Osteoblast (primary cell): ENCODE results near the gene FBRSL1. TPM values are rescaled to one million over a fixed set of nuclear protein-coding genes. Genes with fewer than 3 reads are reported as not detected.

Experiments used
- DNase-seq: peaks from one replicate; pipeline ENCODE4 v3.0.0; 2011; ENCODE audit warnings: low spot score, mixed read lengths; ENCODE audit not compliant: insufficient read length; ENCODE audit errors: missing footprints
- H2AFZ ChIP-seq: 2 replicates; pipeline ENCODE4 v1.6.0; 2011; ENCODE audit warnings: mild to moderate bottlenecking, low read length
- H3K27ac ChIP-seq: 2 replicates; pipeline ENCODE4 v1.5.1; 2011; ENCODE audit warnings: mild to moderate bottlenecking, low read depth, low read length, moderate library complexity
- H3K27me3 ChIP-seq: 2 replicates; pipeline ENCODE4 v1.6.0; 2012; ENCODE audit warnings: mild to moderate bottlenecking, control low read depth, inconsistent platforms, low read length, moderate library complexity; ENCODE audit not compliant: insufficient read depth
- H3K36me3 ChIP-seq: 2 replicates; pipeline ENCODE4 v1.5.1; 2011; ENCODE audit warnings: mild to moderate bottlenecking, low read length, control low read depth, moderate library complexity; ENCODE audit not compliant: insufficient read depth
- H3K4me1 ChIP-seq: 2 replicates; pipeline ENCODE4 v1.5.1; 2011; ENCODE audit warnings: mild to moderate bottlenecking, low read length, control low read depth, moderate library complexity; ENCODE audit not compliant: insufficient read depth
- H3K4me2 ChIP-seq: 2 replicates; pipeline ENCODE4 v1.6.0; 2011; ENCODE audit warnings: mild to moderate bottlenecking, low read length; ENCODE audit not compliant: insufficient read depth
- H3K4me3 ChIP-seq: fragments of 200-600 bp; sonication (generic); 3 replicates; pipeline ENCODE4 v1.5.1; 2012; ENCODE audit warnings: mild to moderate bottlenecking, low read length, inconsistent platforms; ENCODE audit not compliant: insufficient read depth
- H3K79me2 ChIP-seq: 2 replicates; pipeline ENCODE4 v1.6.0; 2012; ENCODE audit warnings: mild to moderate bottlenecking, low read length, control low read depth, inconsistent platforms; ENCODE audit not compliant: insufficient read depth
- H3K9me3 ChIP-seq: 2 replicates; pipeline ENCODE4 v1.5.1; 2011; ENCODE audit warnings: low read depth, low read length, control low read depth
- H4K20me1 ChIP-seq: 2 replicates; pipeline ENCODE4 v1.6.0; 2012; ENCODE audit warnings: mild to moderate bottlenecking, low read length, control low read depth; ENCODE audit not compliant: insufficient read depth
- total RNA-seq: library from RNA; depleted of rRNA; stranded (reverse); fragments of >200 nt; gene quantifications from 2 replicates; pipeline ENCODE4 v1.2.3, GENCODE V29; 2012
- TF ChIP-seq, protein P1 (sequence below): IDR thresholded peaks from 2 replicates; pipeline ENCODE4 v1.5.1; 2011; ENCODE audit warnings: mild to moderate bottlenecking, low read depth, low read length, moderate library complexity; ENCODE audit errors: extremely low read depth

The FBRSL1 gene
- total RNA-seq, 1 donor: 12.3 TPM

DNA sequence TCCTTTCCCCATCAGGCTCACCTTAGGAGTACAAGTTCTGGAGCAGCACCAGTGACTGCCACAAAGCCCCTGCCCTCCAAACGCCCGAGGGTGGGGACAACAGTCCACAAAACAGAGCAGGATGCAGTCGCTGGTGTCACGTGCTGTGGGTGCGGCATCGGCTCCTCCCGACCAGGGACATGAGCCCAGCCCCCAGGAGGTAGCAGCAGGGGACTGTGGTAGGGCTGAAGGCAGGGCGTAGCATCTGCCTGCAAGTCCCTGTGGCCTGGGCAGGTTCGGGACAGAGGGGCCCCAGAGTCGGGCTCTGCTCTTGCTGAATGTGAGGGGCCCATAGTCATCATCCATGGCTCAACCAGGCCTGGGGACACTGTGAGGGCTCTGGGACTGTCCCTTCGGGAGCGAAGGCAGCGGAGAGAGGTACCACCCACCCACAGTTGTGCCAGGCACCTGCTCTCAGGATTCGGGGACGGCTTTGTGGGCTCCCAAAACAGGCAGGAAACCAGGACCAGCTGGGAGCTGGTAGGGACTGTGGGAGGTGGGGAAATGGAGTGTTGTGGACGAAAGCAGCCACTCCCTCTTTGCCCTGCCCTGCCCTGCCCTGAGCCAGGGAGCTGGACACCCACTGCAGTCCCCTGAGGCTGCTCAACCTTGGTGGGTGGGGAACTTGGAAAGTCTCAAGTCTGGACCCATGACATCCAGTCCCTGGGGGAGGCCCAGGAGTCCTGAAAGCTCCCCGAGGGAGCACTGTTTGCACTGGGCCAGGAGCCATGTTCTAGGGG is 30.7 kb downstream of the FBRSL1 start:
- Histone ChIP-seq H3K4me2 (no peak overlapping the region), H4K20me1 (peaks cover 54% of the 10 kb centered on the region), H3K9me3 (no peaks in the 10 kb centered on the region), H2AFZ (no peak overlapping the region), H3K27me3 (no peaks in the 10 kb centered on the region), H3K4me1 (no peaks in the 10 kb centered on the region), H3K36me3 (no peaks in the 10 kb centered on the region), H3K79me2 (no peaks in the 10 kb centered on the region), H3K27ac (no peak overlapping the region), H3K4me3 (no peak overlapping the region)
- TF ChIP-seq, protein P1, sequence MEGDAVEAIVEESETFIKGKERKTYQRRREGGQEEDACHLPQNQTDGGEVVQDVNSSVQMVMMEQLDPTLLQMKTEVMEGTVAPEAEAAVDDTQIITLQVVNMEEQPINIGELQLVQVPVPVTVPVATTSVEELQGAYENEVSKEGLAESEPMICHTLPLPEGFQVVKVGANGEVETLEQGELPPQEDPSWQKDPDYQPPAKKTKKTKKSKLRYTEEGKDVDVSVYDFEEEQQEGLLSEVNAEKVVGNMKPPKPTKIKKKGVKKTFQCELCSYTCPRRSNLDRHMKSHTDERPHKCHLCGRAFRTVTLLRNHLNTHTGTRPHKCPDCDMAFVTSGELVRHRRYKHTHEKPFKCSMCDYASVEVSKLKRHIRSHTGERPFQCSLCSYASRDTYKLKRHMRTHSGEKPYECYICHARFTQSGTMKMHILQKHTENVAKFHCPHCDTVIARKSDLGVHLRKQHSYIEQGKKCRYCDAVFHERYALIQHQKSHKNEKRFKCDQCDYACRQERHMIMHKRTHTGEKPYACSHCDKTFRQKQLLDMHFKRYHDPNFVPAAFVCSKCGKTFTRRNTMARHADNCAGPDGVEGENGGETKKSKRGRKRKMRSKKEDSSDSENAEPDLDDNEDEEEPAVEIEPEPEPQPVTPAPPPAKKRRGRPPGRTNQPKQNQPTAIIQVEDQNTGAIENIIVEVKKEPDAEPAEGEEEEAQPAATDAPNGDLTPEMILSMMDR: no peak
- DNase-seq: no peak

DNA sequence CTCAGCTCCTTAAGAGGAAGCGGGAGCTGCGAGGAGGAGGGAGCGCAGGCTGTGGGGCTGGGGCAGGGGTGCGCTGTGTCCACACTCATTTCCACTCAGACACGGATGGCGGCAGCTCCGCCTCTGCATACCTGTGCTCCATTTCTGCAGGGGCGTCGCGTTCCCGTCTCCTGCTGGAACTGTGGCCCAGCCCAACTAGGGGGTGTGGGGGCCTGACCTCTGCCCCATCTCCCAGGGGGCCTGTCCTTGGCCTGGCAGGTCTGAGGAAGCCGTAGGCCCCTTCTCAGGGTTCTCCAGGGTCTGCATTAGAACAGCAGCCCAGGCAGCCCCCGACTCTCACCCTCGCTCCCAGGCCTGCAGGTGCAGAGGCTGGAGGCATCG is 31.2 kb downstream of the FBRSL1 start:
- H4K20me1 ChIP-seq: peaks cover 54% of the 10 kb centered on the region
- H3K4me3 ChIP-seq: no peak overlapping the region
- H3K9me3 ChIP-seq: no peaks in the 10 kb centered on the region
- no peak overlapping the region for H2AFZ ChIP-seq
- H3K4me2 ChIP-seq: no peak overlapping the region
- H3K27ac ChIP-seq: no peak overlapping the region
- no peaks in the 10 kb centered on the region for H3K36me3 ChIP-seq
- DNase-seq: no peak
- no peaks in the 10 kb centered on the region for H3K4me1 ChIP-seq
- no peaks in the 10 kb centered on the region for H3K27me3 ChIP-seq
- TF ChIP-seq, protein P1: no peak
- H3K79me2 ChIP-seq: no peaks in the 10 kb centered on the region

DNA sequence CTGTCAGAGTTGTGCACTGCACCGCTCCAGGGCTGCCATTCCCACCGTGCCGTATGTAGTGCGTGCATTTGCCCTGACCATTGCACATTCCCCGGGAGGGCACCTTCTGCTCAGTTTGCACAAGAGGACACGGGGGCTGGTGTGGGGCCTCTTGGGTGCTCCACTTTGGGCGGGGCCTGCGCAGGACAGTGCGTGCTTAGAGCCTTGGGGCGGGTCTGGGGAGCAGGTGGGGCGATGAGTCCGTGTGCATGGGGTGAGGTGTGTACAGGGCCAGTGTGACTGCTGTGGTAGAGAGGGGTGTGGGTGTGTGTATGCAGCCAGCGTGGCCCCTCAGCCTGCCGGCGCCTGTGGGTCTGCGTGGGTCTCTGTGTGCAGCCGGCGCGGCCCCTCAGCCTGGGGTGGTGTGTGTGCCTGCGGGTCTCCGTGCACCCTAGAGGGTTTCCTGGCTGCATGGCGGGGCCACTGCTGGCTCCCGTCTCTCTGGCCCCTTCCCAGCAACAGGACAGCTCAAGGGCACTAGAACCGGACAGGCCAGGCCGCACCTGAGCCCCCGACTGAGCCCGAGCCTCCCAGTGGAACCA is 31.9 kb downstream of the FBRSL1 start:
- H3K4me1 ChIP-seq: no peaks in the 10 kb centered on the region
- H4K20me1 ChIP-seq: peaks cover 54% of the 10 kb centered on the region
- H2AFZ ChIP-seq: no peak overlapping the region
- TF ChIP-seq, protein P1: no peak
- H3K4me2 ChIP-seq: no peak overlapping the region
- H3K27me3 ChIP-seq: no peaks in the 10 kb centered on the region
- H3K27ac ChIP-seq: no peak overlapping the region
- no peaks in the 10 kb centered on the region for H3K36me3 ChIP-seq
- H3K79me2 ChIP-seq: no peaks in the 10 kb centered on the region
- no peaks in the 10 kb centered on the region for H3K9me3 ChIP-seq
- no peak for DNase-seq
- H3K4me3 ChIP-seq: no peak overlapping the region

DNA sequence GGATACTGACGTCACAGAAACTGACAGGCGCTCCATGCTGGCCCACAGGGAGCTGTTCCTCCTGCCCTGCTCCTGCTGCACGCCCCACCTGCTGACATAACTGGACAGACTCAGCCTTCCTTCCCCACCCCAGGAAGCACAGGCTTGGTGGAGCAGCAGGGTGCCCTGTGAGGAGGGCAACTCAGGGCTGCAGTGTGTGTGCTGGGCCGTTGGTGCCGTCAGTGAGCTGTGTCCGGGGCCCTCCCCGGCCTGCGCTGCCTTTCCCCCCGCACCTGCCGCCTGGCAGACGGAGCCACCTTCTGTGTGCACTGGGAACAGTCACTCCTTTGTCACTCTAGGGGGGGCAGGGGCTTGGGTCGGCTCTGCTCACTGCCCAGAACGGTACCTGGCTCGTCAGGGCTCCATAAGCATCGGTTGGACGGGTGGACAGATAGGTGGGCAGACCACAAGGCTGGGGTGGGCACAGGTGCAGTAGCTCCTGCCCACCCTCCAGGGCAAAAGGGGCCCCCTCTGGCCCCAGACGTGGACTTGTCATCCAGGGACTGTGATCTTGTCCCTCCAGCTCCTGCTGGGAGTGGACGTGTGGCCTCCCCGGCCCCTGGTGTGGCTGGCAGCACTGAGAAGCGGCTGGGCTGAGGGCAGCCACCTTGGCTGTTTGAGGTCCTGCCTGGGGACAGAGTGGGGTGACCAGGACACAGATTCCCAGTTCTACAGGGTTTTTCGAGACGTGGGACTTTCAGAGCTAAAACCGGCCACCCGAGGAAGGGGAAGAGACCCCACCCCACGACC is 32.8 kb downstream of the FBRSL1 start:
- no peak for DNase-seq
- TF ChIP-seq, protein P1: no peak
- no peak overlapping the region for H3K4me2 ChIP-seq
- H3K27ac ChIP-seq: no peak overlapping the region
- no peaks in the 10 kb centered on the region for H3K79me2 ChIP-seq
- H2AFZ ChIP-seq: no peak overlapping the region
- H3K27me3 ChIP-seq: no peaks in the 10 kb centered on the region
- no peak overlapping the region for H3K4me3 ChIP-seq
- no peaks in the 10 kb centered on the region for H3K9me3 ChIP-seq
- H4K20me1 ChIP-seq: peaks cover 54% of the 10 kb centered on the region
- H3K4me1 ChIP-seq: no peaks in the 10 kb centered on the region
- no peaks in the 10 kb centered on the region for H3K36me3 ChIP-seq
